ENCODE measurements around the gene PSMC3.

PSMC3 gene

DNA sequence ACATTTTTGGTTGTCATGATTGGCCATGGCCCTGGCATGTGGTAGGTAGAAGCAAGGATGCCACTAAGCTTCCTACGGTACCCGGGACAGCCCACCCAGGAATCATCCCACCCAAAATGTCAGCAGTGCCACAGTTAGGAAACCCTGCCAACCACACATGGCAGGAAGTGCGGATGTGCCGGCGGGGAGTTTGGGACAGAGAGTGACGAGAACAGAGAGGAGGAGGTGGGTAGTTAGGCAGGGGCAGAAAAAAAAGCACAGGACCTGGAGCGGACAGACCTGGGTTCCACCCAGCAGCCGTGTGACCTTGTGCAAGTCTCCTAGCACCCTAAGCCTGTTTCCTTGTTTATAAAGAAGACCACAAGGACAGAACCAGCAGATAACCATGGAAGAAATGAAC lies 51.2 kb downstream of the PSMC3 start:
- Histone ChIP-seq H3K23ac (ENCODE audit: low read depth, low read length, poor library complexity) (no peak overlapping the region), H3K4me3 (ENCODE audit: low read length in 2 of 2) (no peak overlapping the region), H3K4me1 (ENCODE audit: control insufficient read depth in 2 of 2, insufficient read depth in 1 of 2, low read depth in 1 of 2, low read length in 2 of 2) (peaks cover 0 to 4% of the 10 kb centered on the region in 2 donors), H3K4me2 (ENCODE audit: insufficient read depth, low read length, poor library complexity, severe bottlenecking) (no peak overlapping the region), H2AK5ac (ENCODE audit: low read depth, low read length) (no peak overlapping the region), H2BK5ac (ENCODE audit: low read length) (no peak overlapping the region), H3K9ac (ENCODE audit: low read depth, low read length, poor library complexity) (no peak overlapping the region), H3K27ac (replicated peaks; ENCODE audit: low read length) (no peak overlapping the region), H4K91ac (ENCODE audit: low read depth, low read length, poor library complexity) (no peak overlapping the region), H2AFZ (ENCODE audit: low read length) (no peak overlapping the region), H3K4ac (ENCODE audit: low read length) (no peak overlapping the region), H2BK120ac (ENCODE audit: low read depth, low read length) (no peak overlapping the region), H2BK12ac (ENCODE audit: low read length) (no peak overlapping the region), H4K8ac (ENCODE audit: low read depth, low read length) (no peak overlapping the region), H3K79me1 (ENCODE audit: low read depth, low read length) (no peaks in the 10 kb centered on the region), H3K18ac (ENCODE audit: low read length) (no peak overlapping the region), H3K14ac (ENCODE audit: low read length) (no peak overlapping the region), H3K36me3 (replicated peaks in 1 of 2; ENCODE audit: control insufficient read depth in 2 of 2, insufficient read depth in 2 of 2, low read length in 2 of 2) (no peaks in the 10 kb centered on the region), H3K9me3 (replicated peaks in 1 of 2; ENCODE audit: control insufficient read depth in 2 of 2, insufficient read depth in 1 of 2, low read depth in 1 of 2, low read length in 2 of 2) (no peaks in the 10 kb centered on the region), H2BK15ac (ENCODE audit: low read length) (peak overlapping the region; percentile 45), H3K27me3 (ENCODE audit: control insufficient read depth in 3 of 3, insufficient read depth in 3 of 3, low read depth in 1 of 3, low read length in 3 of 3) (no peaks in the 10 kb centered on the region)
- WGBS, 2 donors (ENCODE audit: extremely low coverage in 2 of 2, insufficient read length in 2 of 2, insufficient replicate concordance in 1 of 2): no CpG with 5 or more reads among the region's 8 CpGs
- DNase-seq (ENCODE audit: low spot score): no peak

DNA sequence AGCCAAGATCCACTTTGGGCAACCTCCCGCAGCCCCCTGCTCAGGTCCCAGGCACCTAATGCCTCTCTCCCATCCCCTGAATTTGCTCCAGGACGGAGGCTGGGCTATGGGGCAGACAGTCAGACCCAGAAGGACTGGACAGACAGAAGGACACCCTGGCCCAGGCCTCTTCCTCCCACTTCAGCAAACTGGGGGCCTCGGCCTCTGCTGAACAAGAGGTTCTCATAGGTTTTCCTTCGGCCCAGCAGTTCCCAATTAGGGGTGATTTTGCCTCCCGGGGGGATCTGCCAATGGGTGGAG lies 51.6 kb downstream of the PSMC3 start:
- no peak overlapping the region for H4K8ac ChIP-seq (ENCODE audit: low read depth, low read length)
- peaks cover 0 to 3% (median 0%) of the 10 kb centered on the region in 3 experiments for H3K27me3 ChIP-seq (ENCODE audit: control insufficient read depth in 3 of 3, insufficient read depth in 3 of 3, low read depth in 1 of 3, low read length in 3 of 3)
- H2BK120ac ChIP-seq (ENCODE audit: low read depth, low read length): peak overlapping the region; percentile 2
- peak overlapping the region; percentile 65 for H2AFZ ChIP-seq (ENCODE audit: low read length)
- peaks cover 0 to 4% of the 10 kb centered on the region in 2 donors for H3K4me1 ChIP-seq (ENCODE audit: control insufficient read depth in 2 of 2, insufficient read depth in 1 of 2, low read depth in 1 of 2, low read length in 2 of 2)
- H3K36me3 ChIP-seq (replicated peaks in 1 of 2; ENCODE audit: control insufficient read depth in 2 of 2, insufficient read depth in 2 of 2, low read length in 2 of 2): no peaks in the 10 kb centered on the region
- H2BK15ac ChIP-seq (ENCODE audit: low read length): no peak overlapping the region
- H3K27ac ChIP-seq (replicated peaks; ENCODE audit: low read length): no peak overlapping the region
- no peak overlapping the region for H2BK5ac ChIP-seq (ENCODE audit: low read length)
- no peak overlapping the region for H3K14ac ChIP-seq (ENCODE audit: low read length)
- no peaks in the 10 kb centered on the region for H3K79me1 ChIP-seq (ENCODE audit: low read depth, low read length)
- H3K18ac ChIP-seq (ENCODE audit: low read length): no peak overlapping the region
- no peaks in the 10 kb centered on the region for H3K9me3 ChIP-seq (replicated peaks in 1 of 2; ENCODE audit: control insufficient read depth in 2 of 2, insufficient read depth in 1 of 2, low read depth in 1 of 2, low read length in 2 of 2)
- DNase-seq (ENCODE audit: low spot score): no peak
- H3K4me2 ChIP-seq (ENCODE audit: insufficient read depth, low read length, poor library complexity, severe bottlenecking): no peak overlapping the region
- H3K9ac ChIP-seq (ENCODE audit: low read depth, low read length, poor library complexity): no peak overlapping the region
- H3K23ac ChIP-seq (ENCODE audit: low read depth, low read length, poor library complexity): no peak overlapping the region
- H2AK5ac ChIP-seq (ENCODE audit: low read depth, low read length): no peak overlapping the region
- no peak overlapping the region for H2BK12ac ChIP-seq (ENCODE audit: low read length)
- no CpG with 5 or more reads among the region's 5 CpGs for WGBS, 2 donors (ENCODE audit: extremely low coverage in 2 of 2, insufficient read length in 2 of 2, insufficient replicate concordance in 1 of 2)
- H4K91ac ChIP-seq (ENCODE audit: low read depth, low read length, poor library complexity): no peak overlapping the region
- H3K4me3 ChIP-seq (ENCODE audit: low read length in 2 of 2): no peak overlapping the region
- H3K4ac ChIP-seq (ENCODE audit: low read length): no peak overlapping the region

DNA sequence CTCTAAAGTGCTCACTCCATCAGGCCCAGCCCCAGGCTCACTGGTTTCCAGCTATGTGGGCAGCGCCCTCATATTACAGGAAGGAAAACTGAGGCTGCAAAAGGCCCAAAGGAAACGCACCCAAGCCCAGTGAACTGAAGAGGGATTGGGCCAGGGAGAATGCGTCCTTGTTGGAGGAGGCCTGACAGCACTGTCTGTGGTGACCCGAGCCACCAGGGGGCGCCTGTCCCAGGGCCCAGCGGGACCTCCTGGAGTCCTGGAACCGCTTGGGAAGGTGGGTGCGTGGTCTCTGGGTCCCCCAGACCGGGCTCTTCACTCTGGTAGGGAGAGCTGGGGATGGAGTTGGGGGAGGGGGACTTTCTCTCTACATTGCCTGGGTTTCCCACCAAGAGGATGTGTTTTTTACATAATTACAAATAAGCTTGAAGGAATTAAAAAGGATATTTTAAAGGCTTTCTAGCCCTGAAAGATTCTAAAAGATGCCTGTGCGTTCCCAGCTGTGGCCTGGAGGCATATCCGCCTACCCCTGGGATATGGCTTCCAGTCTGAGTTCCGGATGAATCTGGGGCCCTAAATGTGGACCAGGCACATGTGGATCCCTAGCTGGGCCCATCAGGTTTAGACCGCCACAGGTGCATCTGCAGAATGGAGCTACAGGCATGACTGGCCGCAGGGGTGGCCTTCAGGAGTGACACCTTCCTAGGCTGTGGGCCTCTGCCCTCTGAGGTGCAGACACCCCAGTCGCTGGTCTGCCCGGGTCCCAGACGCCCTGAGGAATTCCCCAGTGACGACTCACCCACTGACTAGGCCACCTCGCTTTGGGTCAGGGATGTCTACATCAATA lies 52.1 kb downstream of the PSMC3 start:
- no peak overlapping the region for H3K9ac ChIP-seq (ENCODE audit: low read depth, low read length, poor library complexity)
- H3K18ac ChIP-seq (ENCODE audit: low read length): no peak overlapping the region
- no peak overlapping the region for H2BK5ac ChIP-seq (ENCODE audit: low read length)
- H3K27ac ChIP-seq (replicated peaks; ENCODE audit: low read length): no peak overlapping the region
- peak overlapping the region; percentile 65 for H2AFZ ChIP-seq (ENCODE audit: low read length)
- H3K14ac ChIP-seq (ENCODE audit: low read length): no peak overlapping the region
- H2BK12ac ChIP-seq (ENCODE audit: low read length): no peak overlapping the region
- no CpG with 5 or more reads among the region's 19 CpGs for WGBS, 2 donors (ENCODE audit: extremely low coverage in 2 of 2, insufficient read length in 2 of 2, insufficient replicate concordance in 1 of 2)
- H2BK15ac ChIP-seq (ENCODE audit: low read length): peak overlapping the region; percentile 63
- peak; percentile 61 for DNase-seq (ENCODE audit: low spot score)
- no peaks in the 10 kb centered on the region for H3K79me1 ChIP-seq (ENCODE audit: low read depth, low read length)
- no peak overlapping the region for H2AK5ac ChIP-seq (ENCODE audit: low read depth, low read length)
- no peak overlapping the region for H4K8ac ChIP-seq (ENCODE audit: low read depth, low read length)
- peaks cover 0 to 4% (median 0%) of the 10 kb centered on the region in 3 experiments for H3K27me3 ChIP-seq (ENCODE audit: control insufficient read depth in 3 of 3, insufficient read depth in 3 of 3, low read depth in 1 of 3, low read length in 3 of 3)
- peaks cover 0 to 4% of the 10 kb centered on the region in 2 donors for H3K4me1 ChIP-seq (ENCODE audit: control insufficient read depth in 2 of 2, insufficient read depth in 1 of 2, low read depth in 1 of 2, low read length in 2 of 2)
- no peak overlapping the region for H3K4me2 ChIP-seq (ENCODE audit: insufficient read depth, low read length, poor library complexity, severe bottlenecking)
- H4K91ac ChIP-seq (ENCODE audit: low read depth, low read length, poor library complexity): no peak overlapping the region
- no peaks in the 10 kb centered on the region for H3K9me3 ChIP-seq (replicated peaks in 1 of 2; ENCODE audit: control insufficient read depth in 2 of 2, insufficient read depth in 1 of 2, low read depth in 1 of 2, low read length in 2 of 2)
- H2BK120ac ChIP-seq (ENCODE audit: low read depth, low read length): peak overlapping the region; percentile 2
- no peak overlapping the region for H3K4me3 ChIP-seq (ENCODE audit: low read length in 2 of 2)
- H3K36me3 ChIP-seq (replicated peaks in 1 of 2; ENCODE audit: control insufficient read depth in 2 of 2, insufficient read depth in 2 of 2, low read length in 2 of 2): no peaks in the 10 kb centered on the region
- no peak overlapping the region for H3K4ac ChIP-seq (ENCODE audit: low read length)
- no peak overlapping the region for H3K23ac ChIP-seq (ENCODE audit: low read depth, low read length, poor library complexity)

DNA sequence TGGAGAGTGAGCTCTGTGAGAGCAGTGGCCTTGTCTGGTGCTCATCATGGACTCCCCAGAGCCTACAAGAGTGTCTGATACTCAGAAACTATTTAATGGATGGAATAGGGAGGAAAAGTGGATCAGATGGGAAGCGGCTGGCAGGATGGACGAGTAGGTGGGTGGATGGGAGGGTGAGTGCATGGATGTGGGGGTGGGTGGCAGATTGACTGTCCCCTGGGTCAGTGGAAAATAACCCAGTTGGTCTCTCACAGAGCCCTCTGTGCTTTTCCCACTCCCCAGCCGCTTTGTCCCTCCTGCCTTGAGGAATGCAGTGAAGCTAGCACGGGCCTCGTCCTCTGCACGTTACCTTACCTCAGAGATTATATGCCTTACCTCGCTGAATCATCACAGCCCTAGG lies 53.8 kb downstream of the PSMC3 start:
- no peak overlapping the region for H3K18ac ChIP-seq (ENCODE audit: low read length)
- no peak overlapping the region for H2BK5ac ChIP-seq (ENCODE audit: low read length)
- H2BK120ac ChIP-seq (ENCODE audit: low read depth, low read length): no peak overlapping the region
- no peak overlapping the region for H4K91ac ChIP-seq (ENCODE audit: low read depth, low read length, poor library complexity)
- H2AK5ac ChIP-seq (ENCODE audit: low read depth, low read length): no peak overlapping the region
- no peak overlapping the region for H2BK12ac ChIP-seq (ENCODE audit: low read length)
- no peak overlapping the region for H3K14ac ChIP-seq (ENCODE audit: low read length)
- peaks cover 0 to 4% of the 10 kb centered on the region in 2 donors for H3K4me1 ChIP-seq (ENCODE audit: control insufficient read depth in 2 of 2, insufficient read depth in 1 of 2, low read depth in 1 of 2, low read length in 2 of 2)
- no peak overlapping the region for H3K9ac ChIP-seq (ENCODE audit: low read depth, low read length, poor library complexity)
- H3K4me3 ChIP-seq (ENCODE audit: low read length in 2 of 2): no peak overlapping the region
- H3K4ac ChIP-seq (ENCODE audit: low read length): no peak overlapping the region
- no peaks in the 10 kb centered on the region for H3K36me3 ChIP-seq (replicated peaks in 1 of 2; ENCODE audit: control insufficient read depth in 2 of 2, insufficient read depth in 2 of 2, low read length in 2 of 2)
- no peak overlapping the region for H3K4me2 ChIP-seq (ENCODE audit: insufficient read depth, low read length, poor library complexity, severe bottlenecking)
- H2AFZ ChIP-seq (ENCODE audit: low read length): no peak overlapping the region
- H2BK15ac ChIP-seq (ENCODE audit: low read length): no peak overlapping the region
- no CpG with 5 or more reads among the region's 7 CpGs for WGBS, 2 donors (ENCODE audit: extremely low coverage in 2 of 2, insufficient read length in 2 of 2, insufficient replicate concordance in 1 of 2)
- no peak for DNase-seq (ENCODE audit: low spot score)
- H4K8ac ChIP-seq (ENCODE audit: low read depth, low read length): no peak overlapping the region
- no peak overlapping the region for H3K23ac ChIP-seq (ENCODE audit: low read depth, low read length, poor library complexity)
- no peaks in the 10 kb centered on the region for H3K79me1 ChIP-seq (ENCODE audit: low read depth, low read length)
- H3K27me3 ChIP-seq (ENCODE audit: control insufficient read depth in 3 of 3, insufficient read depth in 3 of 3, low read depth in 1 of 3, low read length in 3 of 3): peaks cover 0 to 4% (median 0%) of the 10 kb centered on the region in 3 experiments
- no peak overlapping the region for H3K27ac ChIP-seq (replicated peaks; ENCODE audit: low read length)
- no peaks in the 10 kb centered on the region for H3K9me3 ChIP-seq (replicated peaks in 1 of 2; ENCODE audit: control insufficient read depth in 2 of 2, insufficient read depth in 1 of 2, low read depth in 1 of 2, low read length in 2 of 2)
